ENCODE results near the gene FAM184B.

- no peak for TF ChIP-seq CTCF (IDR thresholded peaks at IDR 0.05)
- TF ChIP-seq POLR2A (IDR thresholded peaks at IDR 0.05) = no peak
These were observed 167.5 kb downstream of the FAM184B start for GRCh38 chr4:17613761-17614415.

Data from heart left ventricle (tissue), 13 donors.